HepG2 (cell line): ENCODE measurements around the gene TBC1D22A.

Experiments
- RAD21 ChIP-seq: fragments of 450-650 bp; formaldehyde crosslinking; IDR thresholded peaks from 2 replicates; pipeline ENCODE4 v1.5.0; 2020; ENCODE audit warnings: mild to moderate bottlenecking
- YY1 ChIP-seq: IDR thresholded peaks from 2 replicates; pipeline ENCODE4 v1.6.1; 2011; ENCODE audit warnings: low read length, low read depth, moderate library complexity, mild to moderate bottlenecking; ENCODE audit not compliant: insufficient read depth, insufficient replicate concordance
- ZNF101 ChIP-seq: sonication (generic); formaldehyde crosslinking; IDR thresholded peaks from 2 replicates; pipeline ENCODE4 v1.4.0; 2020; ENCODE audit warnings: mild to moderate bottlenecking, low read depth, missing genetic modification reagents, borderline replicate concordance
- ZNF510 ChIP-seq: sonication (generic); formaldehyde crosslinking; IDR thresholded peaks from 2 replicates; pipeline ENCODE4 v1.4.0; 2020; ENCODE audit warnings: low read depth, mild to moderate bottlenecking, missing genetic modification reagents
- ZNF777 ChIP-seq: sonication (generic); formaldehyde crosslinking; IDR thresholded peaks from 2 replicates; pipeline ENCODE4 v1.4.0; 2020; ENCODE audit warnings: missing genetic modification reagents
- TF ChIP-seq, protein P1 (sequence below): sonication (generic); formaldehyde crosslinking; conservative IDR thresholded peaks from 2 replicates; pipeline ENCODE4 v1.8.0; 2022; ENCODE audit warnings: mild to moderate bottlenecking, moderate library complexity, missing genetic modification reagents

DNA sequence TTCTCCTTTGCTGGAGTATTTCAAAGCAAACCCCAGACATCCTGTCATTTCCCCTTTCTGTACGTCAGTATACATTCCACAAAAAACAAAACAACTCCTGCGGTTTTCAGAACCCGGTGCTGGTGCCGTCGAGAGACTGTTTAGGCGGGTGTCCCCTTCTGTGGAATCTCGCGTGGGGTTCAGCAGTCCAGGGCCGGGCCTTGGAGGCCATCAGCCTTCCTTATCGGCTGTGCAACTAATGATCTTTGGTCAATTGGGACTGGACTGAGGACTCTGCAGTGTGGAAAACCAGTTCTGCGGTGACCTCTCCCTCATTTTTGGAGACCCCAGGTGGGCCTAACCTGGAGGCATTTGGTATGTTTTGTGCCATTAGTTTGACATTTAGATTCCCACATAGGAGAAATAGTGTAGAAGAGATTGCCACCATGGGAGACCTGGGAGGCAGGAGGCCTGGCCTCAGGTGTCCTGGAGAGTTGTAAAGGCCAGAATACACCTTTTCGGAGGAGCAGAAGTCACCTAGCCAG is 84.4 kb downstream of the TBC1D22A start:
- TF ChIP-seq, protein P1, sequence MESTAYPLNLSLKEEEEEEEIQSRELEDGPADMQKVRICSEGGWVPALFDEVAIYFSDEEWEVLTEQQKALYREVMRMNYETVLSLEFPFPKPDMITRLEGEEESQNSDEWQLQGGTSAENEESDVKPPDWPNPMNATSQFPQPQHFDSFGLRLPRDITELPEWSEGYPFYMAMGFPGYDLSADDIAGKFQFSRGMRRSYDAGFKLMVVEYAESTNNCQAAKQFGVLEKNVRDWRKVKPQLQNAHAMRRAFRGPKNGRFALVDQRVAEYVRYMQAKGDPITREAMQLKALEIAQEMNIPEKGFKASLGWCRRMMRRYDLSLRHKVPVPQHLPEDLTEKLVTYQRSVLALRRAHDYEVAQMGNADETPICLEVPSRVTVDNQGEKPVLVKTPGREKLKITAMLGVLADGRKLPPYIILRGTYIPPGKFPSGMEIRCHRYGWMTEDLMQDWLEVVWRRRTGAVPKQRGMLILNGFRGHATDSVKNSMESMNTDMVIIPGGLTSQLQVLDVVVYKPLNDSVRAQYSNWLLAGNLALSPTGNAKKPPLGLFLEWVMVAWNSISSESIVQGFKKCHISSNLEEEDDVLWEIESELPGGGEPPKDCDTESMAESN (CRISPR knock-in tag) = no peak
- TF ChIP-seq YY1 (no peak), RAD21 (CRISPR knock-in tag) (no peak), ZNF101 (CRISPR knock-in tag) (no peak), ZNF777 (no peak), ZNF510 (CRISPR knock-in tag) (no peak)
